GM21526 (cell line): ENCODE results near the gene COL9A3.
"Not testable (repeated sequence)": the region's sequence is repeated elsewhere in the genome, so short reads cannot be mapped to it uniquely, and the experiment has no call there.

Experiments
- ATAC-seq: cut with Tn5 transposase; IDR thresholded peaks from one replicate; pipeline ENCODE4 v1.9.1; 2021; ENCODE audit warnings: moderate library complexity; ENCODE audit not compliant: unreplicated experiment, low FRiP score

The COL9A3 gene

DNA sequence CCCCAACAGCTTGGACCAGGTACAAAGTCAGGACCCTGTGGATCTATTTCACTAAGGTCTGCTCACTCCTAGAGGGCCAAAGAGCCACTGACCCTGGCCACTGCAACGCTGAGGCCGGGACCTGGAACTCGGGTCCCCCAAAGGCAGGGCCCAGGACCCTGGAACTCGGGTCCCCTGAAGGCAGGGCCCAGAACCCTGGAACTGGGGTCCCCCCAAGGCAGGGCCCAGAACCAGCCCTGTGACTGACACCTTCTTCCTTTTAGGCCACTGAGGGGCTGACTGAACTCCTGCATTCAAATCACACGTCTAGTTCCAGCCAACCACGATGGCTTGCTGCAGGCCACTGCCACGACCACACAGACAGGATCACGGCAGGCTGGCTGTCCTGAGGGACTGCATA, 35.3 kb downstream of the COL9A3 start:
- no peak for ATAC-seq

DNA sequence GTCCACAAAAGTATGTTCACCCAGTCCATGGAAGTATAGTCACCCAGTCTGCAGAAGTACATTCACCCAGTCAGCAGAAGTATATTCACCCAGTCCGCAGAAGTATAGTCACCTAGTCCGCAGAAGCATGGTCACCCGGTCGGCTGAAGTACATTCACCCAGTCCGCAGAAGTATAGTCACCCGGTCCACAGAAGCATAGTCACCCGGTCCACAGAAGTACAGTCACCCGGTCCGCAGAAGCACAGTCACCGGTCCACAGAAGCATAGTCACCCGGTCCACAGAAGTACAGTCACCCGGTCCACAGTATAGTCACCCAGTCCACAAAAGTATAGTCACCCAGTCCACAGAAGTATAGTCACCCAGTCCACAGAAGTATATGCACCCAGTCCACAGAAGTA, 36.0 kb downstream of the COL9A3 start:
- ATAC-seq: no peak

DNA sequence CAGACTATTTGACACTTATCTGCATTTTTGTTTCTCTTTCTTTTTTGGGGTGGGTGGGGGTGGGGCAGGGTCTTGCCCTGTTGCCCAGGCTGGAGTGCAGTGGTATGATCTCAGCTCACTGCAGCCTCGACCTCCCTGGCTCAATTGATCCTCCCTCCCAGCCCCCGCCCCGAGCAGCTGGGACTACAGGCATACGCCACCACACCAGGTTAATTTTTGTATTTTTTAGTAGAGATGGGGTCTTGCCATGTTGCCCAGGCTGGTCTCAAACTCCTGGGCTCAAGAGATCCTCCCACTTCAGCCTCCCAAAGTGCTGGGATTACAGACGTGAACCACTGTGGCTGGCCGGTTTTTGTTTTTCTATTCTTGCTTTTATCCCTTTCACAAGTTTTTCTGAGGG, 36.5 kb downstream of the COL9A3 start:
- ATAC-seq: not testable (repeated sequence)

DNA sequence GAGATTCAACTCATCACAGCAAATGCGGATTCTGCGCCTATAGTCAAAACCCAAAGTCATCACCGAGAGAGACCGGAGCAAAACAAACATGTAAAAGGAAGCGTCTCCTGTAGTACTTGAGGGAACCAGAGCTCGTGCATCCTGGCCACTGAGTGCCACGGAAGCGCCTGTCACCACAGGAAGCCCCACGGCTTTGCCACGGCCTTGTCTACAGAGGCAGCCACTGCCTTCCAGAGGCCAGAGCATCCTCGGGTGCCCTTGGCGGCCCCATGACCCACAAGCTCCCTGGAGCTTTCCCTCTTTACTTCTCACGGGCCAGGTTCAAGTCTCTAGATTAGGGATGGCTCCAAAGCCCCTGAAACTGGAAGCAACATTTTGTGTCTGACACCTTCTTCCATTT, 37.3 kb downstream of the COL9A3 start:
- ATAC-seq: no peak

DNA sequence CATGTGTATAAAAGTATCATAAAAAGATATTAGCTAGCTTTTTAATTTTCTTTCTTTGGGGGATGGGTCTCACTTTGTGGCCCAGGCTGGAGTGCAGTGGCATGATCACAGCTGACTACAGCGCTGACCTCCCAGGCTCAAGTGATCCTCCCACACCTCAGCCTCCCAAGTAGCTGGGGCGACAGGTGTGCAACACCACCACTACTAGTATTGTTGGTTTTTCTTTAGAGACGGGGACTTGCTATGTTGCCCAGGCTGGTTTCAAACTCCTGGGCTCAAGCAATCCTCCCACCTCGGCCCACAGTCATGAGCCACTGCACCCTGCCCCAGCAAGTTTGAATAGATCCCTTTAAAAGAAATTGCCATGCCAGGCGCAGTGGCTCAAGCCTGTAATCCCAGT, 38.3 kb downstream of the COL9A3 start:
- no peak for ATAC-seq

DNA sequence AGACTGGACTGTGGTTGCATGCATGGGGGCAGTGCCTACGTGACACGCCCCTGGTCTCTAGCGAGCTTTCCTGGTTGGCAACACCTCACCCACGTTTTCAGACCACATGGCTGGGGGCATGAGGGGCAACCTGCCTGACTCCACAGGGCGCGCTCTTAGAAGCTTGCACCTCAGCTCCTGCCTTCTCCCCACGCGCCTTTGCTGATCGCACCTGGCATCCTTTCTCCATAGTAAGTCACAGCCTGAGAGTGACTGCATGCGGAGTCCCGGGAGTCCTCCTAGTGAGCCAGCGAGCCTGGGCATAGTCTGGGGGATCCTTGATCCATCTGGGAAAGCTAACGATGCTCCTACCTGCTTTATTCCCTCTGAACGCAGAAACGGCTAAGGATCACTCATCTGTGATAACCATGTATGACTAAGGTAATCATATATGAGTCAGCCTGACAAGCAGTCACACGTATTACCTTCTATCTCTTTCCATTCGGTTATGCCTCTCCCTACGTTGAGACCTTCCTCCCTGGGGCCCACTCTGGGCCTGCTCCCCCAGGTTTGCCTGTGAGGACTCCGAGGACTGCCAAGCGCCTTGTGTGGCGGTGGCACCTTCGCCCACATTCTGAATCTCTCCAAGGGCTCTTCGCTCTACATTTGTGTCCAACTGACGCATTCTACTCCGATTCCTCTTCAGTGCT, 40.2 kb downstream of the COL9A3 start:
- no peak for ATAC-seq

DNA sequence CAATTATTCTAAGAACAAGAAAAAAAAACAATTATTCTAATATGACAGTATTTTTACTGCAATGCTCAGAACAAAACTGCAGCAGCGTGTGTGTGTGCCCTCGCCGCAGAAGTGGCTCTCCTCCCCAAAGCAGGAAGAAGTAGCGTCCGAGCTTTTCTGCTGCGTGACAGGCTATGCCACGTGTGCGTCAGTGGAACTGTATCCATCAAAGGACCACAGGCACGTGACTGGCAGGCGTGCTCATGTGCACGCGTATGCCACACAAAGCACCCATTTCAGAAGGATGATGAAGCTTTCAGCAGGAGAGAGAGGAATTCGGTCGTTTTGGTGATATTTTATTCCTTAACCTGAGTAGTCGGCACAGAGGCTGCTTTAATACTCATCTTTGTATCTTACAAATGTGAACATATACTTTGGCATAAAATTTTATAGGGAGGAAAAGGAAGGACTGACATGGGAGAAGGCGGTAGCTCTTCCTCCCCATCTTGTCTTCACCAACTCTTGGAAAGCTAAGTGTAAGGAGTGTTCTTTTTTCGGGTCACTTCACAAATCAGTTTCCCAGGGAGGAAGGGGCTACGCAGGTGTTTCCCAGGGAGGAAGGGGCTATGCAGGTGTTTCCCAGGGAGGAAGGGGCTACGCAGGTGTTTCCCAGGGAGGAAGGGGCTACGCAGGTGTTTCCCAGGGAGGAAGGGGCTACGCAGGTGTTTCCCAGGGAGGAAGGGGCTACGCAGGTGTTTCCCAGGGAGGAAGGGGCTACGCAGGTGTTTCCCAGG, 41.4 kb downstream of the COL9A3 start:
- no peak for ATAC-seq

DNA sequence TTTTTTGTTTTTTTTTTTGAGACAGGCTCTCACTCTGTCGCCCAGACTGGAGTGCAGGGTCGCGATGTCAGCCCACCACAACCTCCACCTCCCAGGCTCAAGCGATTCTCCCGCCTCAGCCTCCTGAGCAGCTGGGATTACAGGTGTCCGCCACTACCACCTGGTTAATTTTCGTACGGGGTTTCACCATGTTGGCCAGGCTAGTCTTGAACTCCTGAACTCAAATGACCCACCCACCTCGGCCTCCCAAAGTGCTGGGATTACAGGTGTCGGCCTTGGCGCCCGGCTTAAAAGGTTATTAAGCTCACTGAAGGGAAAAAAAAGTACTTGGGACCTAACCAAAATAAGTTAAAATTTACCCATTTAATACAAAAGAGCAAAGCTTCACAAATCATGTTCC, 42.9 kb downstream of the COL9A3 start:
- ATAC-seq: no peak

DNA sequence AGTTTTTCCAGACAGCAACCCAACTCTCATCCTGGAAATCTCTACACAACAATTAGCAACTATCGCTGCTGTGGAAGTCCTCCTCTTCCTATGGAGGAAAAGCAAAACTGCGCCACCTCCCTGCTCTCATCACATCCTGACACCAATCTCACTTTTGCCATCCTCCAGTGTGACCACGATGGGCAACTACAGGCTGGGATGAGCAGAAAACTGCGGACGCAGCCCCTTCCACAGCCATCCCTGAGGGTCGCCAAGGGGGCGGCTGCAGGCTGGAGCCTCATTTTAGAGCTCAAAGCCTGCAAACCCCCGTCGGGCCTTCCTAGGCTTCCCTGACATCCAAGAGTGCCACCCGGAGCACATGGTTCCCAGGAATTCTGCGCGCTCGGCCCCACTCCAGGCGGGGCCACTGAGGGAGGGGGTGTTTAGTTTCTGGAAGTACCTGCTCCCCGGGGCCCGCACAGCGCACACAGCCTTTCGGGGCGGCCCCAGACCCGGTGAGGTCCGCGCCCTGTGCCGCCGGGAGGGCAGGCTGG, 43.6 kb downstream of the COL9A3 start:
- no peak for ATAC-seq

DNA sequence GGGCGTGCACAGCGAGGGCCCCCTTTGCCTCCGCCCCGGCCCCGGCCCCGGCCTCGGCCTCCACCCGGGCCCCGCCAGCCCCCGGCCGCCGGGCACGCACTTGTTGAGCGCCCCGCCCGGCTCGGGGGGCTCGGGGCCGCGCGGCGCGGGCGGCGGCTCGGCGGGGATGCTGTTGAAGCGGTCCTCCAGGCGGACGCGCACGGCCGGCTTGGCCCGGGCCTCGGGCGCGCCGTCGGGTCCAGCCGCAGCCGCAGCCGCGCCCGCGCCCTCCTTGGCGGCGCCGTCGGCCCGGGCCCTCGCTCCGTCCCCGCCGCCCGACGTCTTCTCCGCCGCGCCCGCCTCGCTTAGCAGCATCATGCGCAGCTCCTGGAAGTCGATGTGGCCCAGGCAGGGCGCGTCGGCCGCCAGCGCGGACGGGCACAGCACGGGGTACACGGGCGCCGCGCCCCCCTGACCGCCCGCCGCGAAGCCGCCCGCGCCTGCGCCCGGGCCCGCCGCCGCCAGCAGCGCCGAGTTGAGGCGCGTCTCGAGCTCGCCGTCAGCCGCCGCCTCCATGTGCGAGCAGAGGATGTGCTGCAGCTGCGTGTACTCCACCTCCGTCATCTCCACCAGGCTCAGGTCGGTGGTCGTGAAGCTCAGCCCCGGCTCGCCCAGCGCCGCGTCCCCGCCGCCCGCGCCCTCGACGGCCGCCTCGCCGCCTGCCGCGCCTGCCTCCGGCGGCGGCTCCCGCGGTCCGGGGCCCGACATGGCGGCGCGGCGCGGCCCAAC, 44.3 kb downstream of the COL9A3 start:
- ATAC-seq: no peak

DNA sequence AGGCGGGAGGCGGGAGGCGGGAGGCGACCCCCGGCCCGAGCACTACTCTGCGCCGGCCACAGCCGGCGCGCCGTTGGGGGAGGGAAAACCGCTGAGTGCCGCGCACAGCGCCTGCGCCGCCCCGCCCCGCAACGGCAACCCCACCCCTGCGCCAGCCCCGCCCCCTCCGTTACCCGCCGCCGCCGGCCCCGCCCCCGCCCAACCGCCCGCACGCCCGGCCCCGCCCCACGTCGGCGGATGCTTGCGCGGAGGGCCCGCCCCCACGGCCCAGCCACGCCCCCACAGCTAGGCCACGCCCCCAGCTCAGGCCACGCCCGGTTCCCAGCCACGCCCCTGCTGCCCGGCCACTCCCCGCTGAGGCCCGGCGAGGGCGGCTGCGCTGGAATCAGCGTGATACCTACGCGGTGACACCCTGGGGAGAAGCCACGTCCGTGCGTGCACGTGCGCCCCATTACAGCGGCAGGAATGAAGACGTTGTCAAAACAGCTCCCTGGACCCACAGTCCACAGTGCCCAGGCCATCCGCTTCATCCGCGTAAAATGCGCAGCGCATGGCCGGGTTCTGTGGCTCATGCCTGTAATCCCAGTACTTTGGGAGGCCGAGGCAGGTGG, 45.0 kb downstream of the COL9A3 start, which contains the start of gene TCFL5:
Gene TCFL5 (minus strand): TSS at position 97 of the 611 bp plus-strand sequence. CDS start 152 bp downstream, outside the sequence.
- ATAC-seq: no peak

DNA sequence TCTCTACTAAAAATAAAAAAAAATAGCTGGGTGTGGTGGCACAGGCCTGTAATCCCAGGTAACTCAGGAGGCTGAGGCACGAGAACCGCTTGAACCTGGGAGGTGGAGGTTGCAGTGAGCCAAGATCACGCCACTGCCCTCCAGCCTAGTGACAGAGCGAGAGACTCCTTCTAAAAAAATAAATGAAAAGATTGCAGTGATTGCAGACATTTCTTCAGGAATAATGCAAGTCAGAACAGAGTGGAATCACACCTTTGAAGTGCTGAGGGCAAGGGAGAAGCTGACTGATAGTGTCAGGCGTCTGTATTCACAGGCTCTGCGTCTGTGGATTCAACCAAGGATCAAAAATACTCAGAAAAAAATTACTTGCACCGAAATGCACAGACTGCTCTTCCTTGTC, 47.4 kb downstream of the COL9A3 start:
- ATAC-seq: no peak

DNA sequence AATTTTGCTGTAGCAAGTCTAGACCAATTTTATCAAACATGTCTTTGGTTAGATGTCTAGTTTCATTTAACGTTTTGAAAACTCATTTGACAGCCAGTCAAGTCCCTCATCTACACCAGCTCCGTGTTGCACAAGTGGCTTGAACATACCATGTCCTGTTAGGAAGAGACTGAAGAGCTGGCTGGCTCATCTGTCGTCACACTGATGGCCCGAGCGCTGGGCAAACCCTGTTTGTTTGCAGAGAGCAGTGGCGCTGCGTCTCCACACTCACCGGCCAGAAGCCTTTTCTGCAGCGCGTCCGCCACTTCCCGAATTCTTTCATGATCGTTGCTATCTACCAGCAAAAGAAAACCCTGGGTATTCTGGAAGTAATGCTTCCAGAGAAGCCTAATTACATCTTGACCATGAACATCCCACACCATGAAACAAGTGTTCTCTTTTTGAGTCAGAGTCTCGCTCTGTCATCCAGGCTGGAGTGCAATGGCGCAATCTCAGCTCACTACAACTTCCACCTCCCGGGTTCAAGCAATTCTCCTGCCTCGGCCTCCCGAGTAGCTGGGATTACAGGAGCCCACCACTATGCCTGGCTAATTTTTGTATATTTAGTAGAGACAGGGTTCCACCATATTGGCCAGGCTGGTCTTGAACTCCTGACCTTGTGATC, 55.5 kb downstream of the COL9A3 start:
- no peak for ATAC-seq

DNA sequence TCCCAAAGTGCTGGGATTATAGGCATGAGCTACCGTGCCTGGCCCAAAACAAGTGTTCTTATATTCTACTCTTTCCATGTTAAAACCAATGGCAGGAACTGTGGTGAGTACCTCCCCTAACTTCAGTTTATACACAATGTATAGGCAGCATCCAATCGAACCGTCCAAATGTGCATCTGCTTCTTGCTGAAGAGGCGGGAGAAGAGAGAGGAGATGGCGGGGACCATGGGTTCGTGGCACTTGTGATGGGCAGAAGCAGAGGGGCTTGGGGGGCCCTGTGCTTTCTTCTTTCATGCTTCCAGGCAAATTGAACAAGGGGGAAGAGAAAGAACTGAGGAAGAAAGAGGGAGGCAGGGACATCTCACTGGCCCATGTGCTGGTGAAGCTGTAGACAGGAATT, 56.0 kb downstream of the COL9A3 start:
- ATAC-seq: no peak

DNA sequence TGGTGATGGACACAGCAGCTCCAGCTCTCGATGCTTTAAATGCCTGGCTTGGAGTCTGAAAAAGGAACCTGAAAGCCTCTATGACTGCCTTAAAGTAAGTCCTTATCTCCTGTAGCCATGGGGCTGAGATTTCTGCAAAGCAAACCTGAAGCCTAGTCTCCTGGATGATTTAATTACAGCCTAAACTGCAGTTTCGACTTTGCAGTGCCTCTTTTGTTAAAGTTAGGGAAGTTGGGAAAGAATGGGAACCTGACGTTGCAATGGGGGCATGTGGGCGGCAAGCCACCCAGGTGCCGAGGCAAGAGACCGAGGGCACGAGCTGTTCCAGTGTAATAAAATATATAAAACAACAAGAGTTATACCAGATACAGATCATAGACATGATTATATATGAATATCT, 56.4 kb downstream of the COL9A3 start:
- ATAC-seq: no peak

DNA sequence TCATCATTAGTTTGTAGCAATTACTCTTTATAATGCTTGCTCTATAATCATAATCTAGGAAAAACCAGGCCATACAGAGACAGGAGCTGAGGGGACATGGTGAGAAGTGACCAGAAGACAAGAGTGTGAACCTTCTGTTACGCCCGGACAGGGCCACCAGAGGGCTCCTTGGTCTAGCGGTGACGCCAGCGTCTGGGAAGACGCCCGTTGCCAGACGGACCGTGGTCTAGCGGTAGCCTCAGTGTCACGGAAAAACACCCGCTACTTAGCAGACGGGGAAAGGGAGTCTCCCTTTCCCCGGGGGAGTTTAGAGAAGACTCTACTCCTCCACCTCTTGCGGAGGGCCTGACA, 56.8 kb downstream of the COL9A3 start:
- not testable (repeated sequence) for ATAC-seq

DNA sequence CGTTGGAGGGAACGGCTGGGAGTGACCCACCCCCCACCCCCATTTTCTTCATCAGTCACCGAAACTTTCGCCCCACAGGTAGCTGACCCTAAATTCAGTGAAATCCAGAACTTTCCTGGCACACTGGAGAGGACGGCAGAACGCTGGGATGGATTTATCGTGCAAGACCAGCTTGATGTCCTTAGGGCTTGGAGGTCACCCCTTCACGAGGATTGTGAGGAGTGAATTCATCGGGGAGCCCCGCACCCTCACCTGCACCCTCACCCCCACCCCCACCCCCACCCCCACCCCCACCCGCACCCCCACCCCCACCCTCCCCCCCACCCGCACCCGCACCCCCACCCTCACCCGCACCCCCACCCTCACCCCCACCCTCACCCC, 58.1 kb downstream of the COL9A3 start:
- ATAC-seq: no peak

DNA sequence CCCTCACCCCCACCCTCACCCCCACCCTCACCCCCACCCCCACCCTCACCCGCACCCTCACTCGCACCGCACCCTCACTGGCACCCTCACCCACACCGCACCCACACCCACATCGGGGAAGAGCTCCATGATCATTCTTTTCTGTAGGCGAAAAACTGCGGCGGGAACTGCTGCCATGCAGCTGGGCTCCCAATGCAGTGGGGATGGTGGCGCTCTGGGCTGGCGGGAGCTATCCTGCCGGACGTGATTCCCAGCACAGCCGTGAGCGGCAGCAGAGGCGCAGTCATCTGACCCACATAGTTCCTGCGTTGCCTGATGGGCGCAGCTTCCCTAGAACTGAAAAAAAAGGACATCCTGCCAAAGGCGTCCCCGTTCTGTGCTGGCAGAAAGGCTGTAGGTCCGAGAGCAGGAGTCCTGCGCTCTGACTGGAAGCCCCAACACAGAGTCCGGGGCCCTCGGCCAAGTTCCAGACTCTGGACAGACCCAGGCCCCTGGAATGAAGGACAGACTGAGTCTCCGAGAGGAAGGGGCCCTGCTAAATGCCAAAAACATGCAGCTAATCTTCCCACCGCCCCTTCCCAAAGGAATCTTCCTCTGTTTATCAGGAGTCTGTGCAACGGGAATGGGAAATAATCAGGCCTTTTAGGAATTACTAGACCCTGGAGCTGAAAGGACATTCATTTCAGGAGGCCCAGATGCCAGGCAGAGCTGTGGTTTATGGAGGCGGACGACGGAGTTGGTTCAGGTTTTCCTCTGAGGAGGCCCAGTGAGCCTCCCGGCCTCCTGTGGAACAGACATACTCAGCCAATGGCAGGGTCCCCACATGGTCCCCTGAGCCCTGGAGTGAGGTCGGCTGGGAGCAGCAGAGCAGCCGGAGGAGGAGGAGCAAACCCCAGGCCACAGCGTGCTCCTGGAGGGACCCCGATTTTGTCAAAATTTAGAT, 58.8 kb downstream of the COL9A3 start:
- no peak for ATAC-seq

DNA sequence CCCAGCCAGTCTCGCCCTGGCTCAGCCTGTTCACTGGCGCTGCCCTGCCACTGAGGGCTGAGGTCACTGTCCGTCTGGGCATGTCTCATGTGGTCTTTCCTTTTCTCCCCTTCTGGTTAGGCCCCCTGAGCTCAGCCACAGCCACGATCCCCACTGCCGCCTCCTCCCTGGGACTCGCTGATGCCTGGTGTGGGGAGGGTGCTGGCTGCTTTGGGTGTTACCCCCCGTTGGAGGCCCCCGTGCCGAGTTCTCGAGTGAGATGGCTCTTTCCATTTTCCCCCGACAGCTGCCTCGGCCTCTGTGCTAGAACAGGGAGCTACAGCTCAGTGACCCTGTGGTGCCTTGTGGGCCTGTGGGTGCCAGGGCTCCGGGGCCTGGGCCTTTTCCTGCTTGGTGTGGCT, 59.7 kb downstream of the COL9A3 start:
- no peak for ATAC-seq
